IPS-18a (cell line): ENCODE results near the gene EDDM13.

Source experiments
- H3K27ac ChIP-seq: one replicate; pipeline ENCODE4 v1.5.1; 2013; ENCODE audit warnings: low read length
- H3K27me3 ChIP-seq: one replicate; pipeline ENCODE4 v1.6.1; 2013; ENCODE audit warnings: mild to moderate bottlenecking, low read length; ENCODE audit not compliant: control insufficient read depth, insufficient read depth
- H3K36me3 ChIP-seq: one replicate; pipeline ENCODE4 v1.6.1; 2013; ENCODE audit warnings: low read depth, low read length; ENCODE audit not compliant: control insufficient read depth
- H3K4me1 ChIP-seq: one replicate; pipeline ENCODE4 v1.6.1; 2013; ENCODE audit warnings: low read depth, low read length; ENCODE audit not compliant: control insufficient read depth
- H3K4me3 ChIP-seq: one replicate; pipeline ENCODE4 v1.5.1; 2013; ENCODE audit warnings: low read length
- H3K9ac ChIP-seq: one replicate; pipeline ENCODE4 v1.6.1; 2013; ENCODE audit warnings: mild to moderate bottlenecking, low read length, moderate library complexity
- H3K9me3 ChIP-seq: one replicate; pipeline ENCODE4 v1.6.1; 2013; ENCODE audit warnings: low read depth, low read length; ENCODE audit not compliant: control insufficient read depth

EDDM13 gene

DNA sequence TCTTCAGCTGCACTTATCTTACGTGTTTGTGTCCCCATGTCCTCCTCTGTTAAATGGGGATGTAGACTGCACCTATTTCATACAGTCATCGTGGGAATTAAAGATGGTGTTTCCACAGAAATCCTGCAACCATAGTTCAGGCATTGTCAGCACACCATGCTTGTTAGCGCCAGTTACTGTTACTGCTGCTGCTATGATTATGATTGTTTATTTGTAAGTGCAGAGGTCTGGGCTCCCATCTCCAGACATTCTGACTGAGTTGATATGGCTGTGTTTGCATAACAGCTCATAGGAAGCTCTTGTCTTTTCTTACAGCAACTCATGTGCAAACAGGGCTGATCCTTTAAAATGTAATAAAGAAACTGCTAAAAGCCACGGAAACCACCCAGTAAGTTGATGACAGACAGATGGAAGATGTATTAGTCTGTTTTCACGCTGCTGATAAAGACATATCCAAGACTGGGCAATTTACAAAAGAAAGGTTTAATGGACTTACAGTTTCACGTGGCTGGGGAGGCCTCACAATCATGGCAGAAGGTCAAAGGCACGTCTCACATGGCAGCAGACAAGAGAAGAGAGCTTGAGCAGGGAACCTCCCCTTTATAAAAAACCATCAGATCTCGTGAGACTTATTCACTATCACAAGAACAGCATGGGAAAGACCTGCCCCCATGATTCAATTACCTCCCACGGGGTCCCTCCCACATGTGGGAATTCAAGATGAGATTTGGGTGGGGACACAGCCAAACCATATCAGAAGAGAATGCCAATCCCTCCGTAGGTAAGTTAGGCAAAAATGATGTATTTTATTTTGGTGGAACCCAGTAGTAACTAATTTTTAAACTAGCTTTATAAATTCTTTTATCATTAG, 40.5 kb downstream of the EDDM13 start:
- H3K9me3 ChIP-seq, result no peaks in the 10 kb centered on the region
- H3K27me3 ChIP-seq, result no peaks in the 10 kb centered on the region
- no peaks in the 10 kb centered on the region for H3K36me3 ChIP-seq
- H3K27ac ChIP-seq, result no peak overlapping the region
- no peak overlapping the region for H3K4me3 ChIP-seq
- peaks cover 6% of the 10 kb centered on the region for H3K4me1 ChIP-seq
- H3K9ac ChIP-seq, result no peak overlapping the region

DNA sequence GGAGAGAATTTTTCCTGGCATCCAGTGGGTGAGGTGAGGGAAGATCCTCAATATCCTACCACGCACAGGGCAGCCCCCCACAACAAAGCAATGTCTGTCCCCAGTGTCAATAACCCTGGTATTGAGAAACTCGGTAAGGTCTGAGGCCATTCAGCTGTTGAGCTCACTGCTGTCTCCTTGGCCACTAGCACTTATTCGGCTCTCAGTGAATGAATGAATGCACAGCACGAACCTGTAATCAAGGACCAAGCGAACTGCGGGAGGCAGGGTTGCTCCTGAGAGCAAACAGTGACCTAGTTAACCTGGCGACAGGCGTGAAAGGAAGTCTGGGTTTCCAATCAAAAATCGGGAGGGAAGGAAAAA, 41.5 kb downstream of the EDDM13 start:
- H3K4me1 ChIP-seq, result peaks cover 6% of the 10 kb centered on the region
- no peaks in the 10 kb centered on the region for H3K9me3 ChIP-seq
- no peaks in the 10 kb centered on the region for H3K27me3 ChIP-seq
- peak overlapping the region; percentile 87 for H3K9ac ChIP-seq
- peak overlapping the region; percentile 89 for H3K27ac ChIP-seq
- no peaks in the 10 kb centered on the region for H3K36me3 ChIP-seq
- peak overlapping the region; percentile 91 for H3K4me3 ChIP-seq

DNA sequence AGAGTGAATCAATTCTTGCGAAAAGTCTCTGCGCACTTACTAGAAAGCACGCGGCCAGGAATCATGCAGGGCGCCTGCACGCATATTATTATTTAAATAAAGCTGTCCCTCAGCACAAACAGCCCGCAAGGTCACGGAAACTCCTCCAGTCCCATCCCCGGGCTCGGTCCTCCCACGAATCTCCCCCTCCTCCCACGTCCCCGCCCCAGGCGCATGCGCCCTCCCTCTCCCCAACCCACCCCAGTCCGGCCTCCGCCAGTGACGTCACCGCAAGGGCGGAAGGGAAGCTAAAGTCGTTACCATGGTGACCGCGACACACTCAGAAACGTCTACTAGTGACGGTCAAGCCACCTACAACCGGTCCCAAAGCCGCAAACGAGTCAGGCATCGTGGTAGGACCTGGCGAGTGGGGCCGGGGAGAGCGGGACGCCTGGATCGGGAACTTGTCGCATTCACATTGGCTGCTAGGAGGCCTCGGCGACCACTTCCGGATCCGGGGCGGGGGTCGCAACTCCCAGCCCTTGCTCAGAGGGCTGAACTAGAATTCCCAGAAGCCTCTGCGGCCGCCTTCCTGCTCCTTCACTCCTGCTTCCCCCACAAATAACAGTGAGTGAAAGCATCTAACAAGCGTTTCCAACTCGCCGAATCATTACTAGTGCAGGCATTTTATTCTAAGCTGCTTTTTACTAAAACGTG, 42.0 kb downstream of the EDDM13 start, which contains the start of gene ZSCAN5A:
Gene ZSCAN5A (minus strand): TSS at position 459 of the 696 bp plus-strand sequence. CDS start 89,793 bp downstream, outside the sequence.
- Histone ChIP-seq H3K4me3 (peak within 1 kb of the TSS; percentile 91), H3K36me3 (no peaks in the 10 kb centered on the region), H3K27me3 (no peaks in the 10 kb centered on the region), H3K9me3 (no peaks in the 10 kb centered on the region), H3K9ac (peak within 1 kb of the TSS; percentile 87), H3K27ac (peak within 1 kb of the TSS; percentile 89), H3K4me1 (peaks cover 6% of the 10 kb centered on the region)

DNA sequence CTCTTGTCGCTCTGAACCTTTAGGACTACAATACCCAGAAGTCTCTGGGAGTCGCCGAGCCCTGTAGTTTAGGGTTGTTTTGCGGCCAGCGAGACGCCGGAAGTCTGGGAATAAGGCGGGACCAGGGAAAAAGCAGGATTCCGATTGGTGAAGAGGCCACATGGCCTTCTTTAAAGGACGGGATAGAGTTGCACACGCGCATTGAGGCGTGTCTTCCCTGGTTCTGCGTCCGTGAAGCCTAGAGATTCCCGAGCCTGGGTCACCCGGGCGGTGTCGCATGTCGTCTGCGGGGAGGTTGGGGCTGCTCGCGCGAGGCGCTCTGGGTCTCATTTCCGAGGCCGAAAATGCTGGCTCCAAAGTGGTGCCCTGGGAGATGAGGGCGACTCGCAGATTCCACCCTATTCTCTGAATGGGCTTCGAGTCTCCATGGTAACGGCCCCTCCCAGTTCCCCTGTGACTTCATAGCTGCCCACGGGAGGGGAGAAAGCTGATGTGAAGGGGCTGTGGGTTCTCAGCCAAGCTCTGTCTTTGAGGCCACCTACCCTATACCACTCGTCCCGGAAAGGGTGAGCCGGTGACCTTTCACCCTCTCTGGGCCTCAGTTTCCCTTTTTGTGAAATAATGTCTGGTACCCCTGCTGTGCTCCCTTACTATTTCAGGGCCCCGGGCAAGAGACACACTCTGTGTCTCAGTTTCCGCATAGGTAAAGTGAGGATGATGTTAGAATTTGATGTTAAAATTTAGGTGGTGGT, 42.7 kb downstream of the EDDM13 start:
- Histone ChIP-seq H3K9ac (peak overlapping the region; percentile 87), H3K27me3 (no peaks in the 10 kb centered on the region), H3K9me3 (no peaks in the 10 kb centered on the region), H3K27ac (peak overlapping the region; percentile 89), H3K4me3 (peak overlapping the region; percentile 91), H3K4me1 (peaks cover 6% of the 10 kb centered on the region), H3K36me3 (no peaks in the 10 kb centered on the region)

DNA sequence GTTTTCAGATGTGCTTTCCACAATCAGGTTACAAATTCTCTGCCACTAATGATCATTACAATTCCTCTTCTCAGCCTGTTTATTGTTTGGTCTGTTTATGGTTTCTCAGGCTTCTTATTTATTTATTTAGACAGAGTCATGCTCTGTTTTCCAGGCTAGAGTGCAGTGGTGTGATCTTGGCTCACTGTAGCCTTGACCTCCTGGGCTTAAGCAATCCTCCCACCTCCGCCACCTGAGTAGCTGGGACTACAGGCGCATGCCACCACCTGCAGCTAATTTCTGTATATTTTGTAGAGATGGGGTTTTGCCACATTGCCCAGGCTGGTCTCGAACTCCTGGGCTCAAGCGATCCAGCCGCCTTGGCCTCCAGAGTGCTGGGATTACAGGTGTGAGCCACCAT, 44.2 kb downstream of the EDDM13 start:
- no peaks in the 10 kb centered on the region for H3K36me3 ChIP-seq
- H3K9me3 ChIP-seq, result no peaks in the 10 kb centered on the region
- H3K27me3 ChIP-seq, result no peaks in the 10 kb centered on the region
- H3K9ac ChIP-seq, result no peak overlapping the region
- peaks cover 6% of the 10 kb centered on the region for H3K4me1 ChIP-seq
- no peak overlapping the region for H3K4me3 ChIP-seq
- H3K27ac ChIP-seq, result no peak overlapping the region

DNA sequence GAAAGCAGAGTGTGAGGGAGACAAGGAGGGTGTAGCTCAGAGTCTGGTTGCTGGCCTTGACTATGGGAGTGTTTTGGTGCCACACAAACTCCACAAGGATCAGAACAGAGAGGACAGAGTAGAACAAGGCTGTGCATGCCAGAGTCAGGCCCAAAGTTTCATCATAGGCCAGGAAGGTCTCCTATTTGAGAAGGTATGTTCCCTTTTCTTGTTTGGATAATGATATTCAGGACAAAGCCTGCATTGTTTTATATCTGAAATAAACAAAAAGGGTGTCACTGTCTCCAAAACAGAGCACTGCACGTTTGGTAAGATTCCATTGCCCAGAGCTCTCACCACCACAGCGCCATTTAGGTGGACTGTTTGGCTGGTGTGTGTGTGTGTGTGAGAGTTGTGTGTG, 45.2 kb downstream of the EDDM13 start:
- H3K4me1 ChIP-seq, result peaks cover 6% of the 10 kb centered on the region
- H3K9me3 ChIP-seq, result no peaks in the 10 kb centered on the region
- H3K36me3 ChIP-seq, result no peaks in the 10 kb centered on the region
- H3K4me3 ChIP-seq, result no peak overlapping the region
- no peak overlapping the region for H3K27ac ChIP-seq
- H3K27me3 ChIP-seq, result no peaks in the 10 kb centered on the region
- H3K9ac ChIP-seq, result no peak overlapping the region

DNA sequence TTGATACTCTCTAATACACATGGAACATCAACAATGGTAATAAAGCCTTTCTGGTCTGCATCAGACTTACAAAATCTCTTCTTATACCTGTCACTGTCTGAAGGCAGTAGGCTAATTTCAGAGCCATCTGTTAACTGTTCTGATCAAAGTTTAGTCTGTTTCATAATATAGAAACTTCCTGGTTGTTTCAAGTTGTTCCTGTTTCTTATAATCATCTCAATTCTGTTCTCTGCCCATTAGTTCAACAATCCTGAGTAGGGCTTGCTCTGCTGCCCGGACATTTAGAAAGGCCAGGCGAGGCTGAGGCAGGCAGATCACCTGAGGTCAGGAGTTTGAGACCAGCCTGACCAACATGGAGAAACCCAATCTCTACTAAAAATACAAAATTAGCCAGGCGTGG, 47.4 kb downstream of the EDDM13 start:
- Histone ChIP-seq H3K4me3 (no peak overlapping the region), H3K4me1 (no peaks in the 10 kb centered on the region), H3K36me3 (no peaks in the 10 kb centered on the region), H3K27ac (no peak overlapping the region), H3K9me3 (no peaks in the 10 kb centered on the region), H3K9ac (no peak overlapping the region), H3K27me3 (no peaks in the 10 kb centered on the region)

DNA sequence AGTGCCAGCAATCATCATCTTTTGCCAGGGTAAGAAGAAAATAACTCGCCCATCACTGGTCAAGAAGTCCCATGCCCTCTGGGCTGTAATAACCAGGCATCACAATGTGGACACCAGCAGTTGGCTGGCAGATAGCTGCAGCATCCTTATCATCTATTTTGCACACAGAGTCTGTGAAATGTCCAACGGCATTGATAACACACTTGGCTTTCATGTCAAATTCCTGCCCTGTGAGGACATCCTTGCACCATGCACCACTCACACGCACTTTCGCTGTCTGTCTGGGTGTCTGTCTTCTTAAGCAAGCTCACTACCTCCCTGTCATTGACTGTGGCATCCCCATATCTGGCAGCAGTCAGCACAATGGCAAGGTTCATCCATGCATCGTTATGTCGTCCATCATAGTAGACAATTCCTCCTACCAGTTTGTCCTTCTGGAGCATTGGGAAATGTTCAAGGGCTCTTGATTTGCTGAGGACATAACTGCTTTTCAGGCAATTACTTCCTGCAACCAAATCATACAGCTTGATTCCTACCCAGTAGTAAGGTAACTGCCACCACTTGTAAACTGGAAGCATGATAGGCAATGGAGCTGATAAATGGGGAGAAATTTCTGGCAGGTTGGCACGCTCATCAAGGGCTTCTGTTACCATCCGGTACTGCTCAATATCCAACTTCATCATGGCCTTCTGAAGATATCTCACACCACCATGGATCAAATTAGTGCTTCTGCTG, 48.9 kb downstream of the EDDM13 start:
- H3K27me3 ChIP-seq, result no peaks in the 10 kb centered on the region
- no peaks in the 10 kb centered on the region for H3K4me1 ChIP-seq
- no peaks in the 10 kb centered on the region for H3K9me3 ChIP-seq
- H3K27ac ChIP-seq, result no peak overlapping the region
- no peak overlapping the region for H3K9ac ChIP-seq
- no peak overlapping the region for H3K4me3 ChIP-seq
- H3K36me3 ChIP-seq, result no peaks in the 10 kb centered on the region

DNA sequence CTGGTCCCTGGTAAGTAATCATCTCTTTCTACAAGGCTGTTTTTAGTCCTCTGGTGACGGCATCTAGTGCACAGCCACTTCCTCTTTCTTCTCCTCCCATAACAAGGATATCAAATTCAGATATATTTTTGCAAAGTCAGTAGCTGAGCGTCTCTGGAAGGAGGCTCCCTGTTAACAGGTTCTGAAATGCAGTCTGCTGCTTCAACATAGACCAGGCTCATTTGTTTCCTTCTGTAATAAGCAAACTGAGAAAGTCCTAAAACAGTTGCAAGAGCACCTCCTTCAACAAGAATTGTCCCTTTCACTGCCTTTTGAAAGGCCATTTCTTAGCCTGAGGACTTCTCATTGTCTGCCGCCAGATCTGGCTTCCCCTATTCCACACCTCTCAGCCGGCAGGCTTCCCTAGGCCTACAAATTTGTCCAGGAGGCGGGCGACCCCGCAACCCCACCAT, 49.5 kb downstream of the EDDM13 start:
- no peak overlapping the region for H3K27ac ChIP-seq
- no peak overlapping the region for H3K9ac ChIP-seq
- no peaks in the 10 kb centered on the region for H3K36me3 ChIP-seq
- no peaks in the 10 kb centered on the region for H3K4me1 ChIP-seq
- no peak overlapping the region for H3K4me3 ChIP-seq
- no peaks in the 10 kb centered on the region for H3K27me3 ChIP-seq
- no peaks in the 10 kb centered on the region for H3K9me3 ChIP-seq

DNA sequence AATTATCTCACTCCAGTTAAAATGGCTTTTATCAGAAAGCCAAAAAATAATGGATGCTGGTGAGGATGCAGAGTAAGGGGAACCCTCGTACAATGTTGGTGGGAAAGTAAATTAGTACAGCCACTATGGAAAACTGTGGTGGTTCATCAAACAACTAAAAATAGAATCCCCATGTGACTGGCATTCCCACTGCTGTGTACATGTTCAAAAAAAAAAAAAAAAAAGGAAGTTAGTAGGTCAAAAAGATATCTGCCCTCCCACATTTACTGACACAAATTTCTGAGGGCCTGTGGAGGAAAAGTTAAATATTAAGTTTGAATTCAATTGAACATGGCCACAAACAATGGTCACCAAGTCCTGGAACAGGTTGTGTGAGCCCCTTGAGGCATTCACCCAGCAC, 51.9 kb downstream of the EDDM13 start:
- Histone ChIP-seq H3K4me1 (no peaks in the 10 kb centered on the region), H3K9me3 (no peaks in the 10 kb centered on the region), H3K27ac (no peak overlapping the region), H3K4me3 (no peak overlapping the region), H3K9ac (no peak overlapping the region), H3K36me3 (no peaks in the 10 kb centered on the region), H3K27me3 (no peaks in the 10 kb centered on the region)

DNA sequence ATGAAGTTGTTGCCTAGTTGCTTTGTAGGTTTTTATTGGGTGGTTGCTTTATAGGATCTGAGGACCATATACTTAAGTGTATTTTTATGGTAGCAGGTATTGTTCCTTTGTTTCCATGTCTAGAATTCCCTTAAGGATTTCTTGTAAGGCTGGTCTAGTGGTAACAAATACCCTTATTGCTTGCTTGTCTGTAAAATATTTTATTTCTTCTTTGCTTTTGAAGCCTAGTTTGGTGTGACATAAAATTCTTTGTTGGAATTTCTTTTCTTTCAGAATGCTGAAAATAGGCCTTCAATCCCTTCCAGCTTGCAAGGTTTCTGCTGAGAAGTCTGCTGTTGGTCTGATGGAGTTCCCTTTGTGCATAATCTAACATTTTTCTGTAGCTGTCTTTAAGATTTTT, 60.1 kb downstream of the EDDM13 start:
- no peaks in the 10 kb centered on the region for H3K36me3 ChIP-seq
- no peaks in the 10 kb centered on the region for H3K4me1 ChIP-seq
- no peak overlapping the region for H3K27ac ChIP-seq

More for the DNA sequence above, 60.1 kb downstream of the EDDM13 start:
- Histone ChIP-seq H3K4me3 (no peak overlapping the region), H3K9me3 (peaks cover 9% of the 10 kb centered on the region), H3K27me3 (no peaks in the 10 kb centered on the region), H3K9ac (no peak overlapping the region)
